Renal cortex interstitium (tissue), 11 donors: ENCODE results near the gene LGALS12. TPM values are rescaled to one million over a fixed set of nuclear protein-coding genes. Genes with fewer than 3 reads are reported as not detected.

Experiments
- DNase-seq, 11 donors: peaks; one replicate each; pipeline ENCODE4 v3.0.0-alpha.2; 2013; ENCODE audit warnings: low read depth in 9 of 11, low spot score in 4 of 11; ENCODE audit errors: extremely low read depth in 1 of 11
- polyA plus RNA-seq, 3 donors: library from polyadenylated mRNA; unstranded; fragments of 120-200 nt; gene quantifications; one replicate each; pipeline ENCODE4 v1.2.1, GENCODE V29; 2013; ENCODE audit not compliant: insufficient read length in 3 of 3

The LGALS12 gene
- polyA plus RNA-seq, 3 donors = 0.12 to 0.34 (median 0.17) TPM

DNA sequence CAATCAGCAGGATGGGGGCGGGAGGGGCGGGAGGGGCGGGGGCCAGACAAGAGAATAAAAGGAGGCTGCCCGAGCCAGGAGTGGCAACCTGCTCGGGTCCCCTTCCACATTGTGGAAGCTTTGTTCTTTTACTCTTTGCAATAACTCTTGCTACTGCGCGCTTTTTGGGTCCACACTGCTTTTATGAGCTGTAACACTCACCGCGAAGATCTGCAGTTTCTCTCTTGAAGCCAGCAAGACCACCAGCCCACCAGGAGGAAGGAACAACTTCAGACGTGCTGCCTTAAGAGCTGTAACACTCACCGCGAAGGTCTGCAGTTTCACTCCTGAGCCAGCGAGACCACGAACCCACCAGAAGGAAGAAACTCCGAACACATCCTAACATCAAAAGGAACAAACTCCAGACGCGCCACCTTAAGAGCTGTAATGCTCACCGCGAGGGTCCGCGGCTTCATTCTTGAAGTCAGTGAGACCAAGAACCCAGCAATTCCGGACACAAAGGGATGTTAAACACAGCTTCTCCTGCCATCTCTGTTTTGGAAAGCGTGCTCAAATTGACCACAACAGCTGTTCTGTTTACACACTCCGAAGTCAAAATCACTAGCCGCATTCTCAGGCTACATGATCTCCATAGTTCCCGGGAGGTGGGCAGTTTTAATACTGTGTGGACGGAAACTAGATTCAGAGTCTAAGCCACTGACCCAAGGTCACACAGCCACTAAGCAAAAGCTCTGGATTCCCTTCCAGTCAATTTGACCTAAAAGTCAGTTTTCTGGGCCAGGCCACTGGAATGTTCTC lies 45.4 kb downstream of the LGALS12 start:
- no peak for DNase-seq

- DNase-seq = no peak
These were observed 46.0 kb downstream of the LGALS12 start for GRCh38 chr11:63551889-63552266.

GRCh38 chr11:63552921-63553320 lies 47.0 kb downstream of the LGALS12 start:
- DNase-seq = no peak

- no peak for DNase-seq
These were observed 47.9 kb downstream of the LGALS12 start for GRCh38 chr11:63553759-63554158.

GRCh38 chr11:63554877-63555223 lies 49.0 kb downstream of the LGALS12 start:
- DNase-seq = no peak

- no peak for DNase-seq
These were observed 50.6 kb downstream of the LGALS12 start for GRCh38 chr11:63556404-63557013.

DNA sequence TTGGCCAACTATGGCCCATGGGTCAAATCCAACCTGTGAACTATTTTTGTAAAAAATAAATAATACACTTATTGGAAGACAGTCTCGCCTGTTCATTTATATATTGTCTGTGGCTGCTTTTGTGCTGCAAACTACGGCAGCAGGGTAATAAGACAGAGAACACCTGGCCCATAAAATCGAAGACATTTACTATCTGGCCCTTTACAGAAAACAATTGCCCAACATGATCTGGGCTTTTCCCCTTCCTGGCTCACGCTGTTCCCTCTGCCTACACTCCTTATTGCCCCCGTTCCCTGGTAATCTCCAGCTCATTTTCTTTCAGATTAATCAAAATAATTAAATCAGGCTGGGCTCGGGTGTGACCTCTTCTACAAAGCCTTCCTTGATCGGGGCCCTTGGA lies 51.7 kb downstream of the LGALS12 start:
- DNase-seq = no peak

DNA sequence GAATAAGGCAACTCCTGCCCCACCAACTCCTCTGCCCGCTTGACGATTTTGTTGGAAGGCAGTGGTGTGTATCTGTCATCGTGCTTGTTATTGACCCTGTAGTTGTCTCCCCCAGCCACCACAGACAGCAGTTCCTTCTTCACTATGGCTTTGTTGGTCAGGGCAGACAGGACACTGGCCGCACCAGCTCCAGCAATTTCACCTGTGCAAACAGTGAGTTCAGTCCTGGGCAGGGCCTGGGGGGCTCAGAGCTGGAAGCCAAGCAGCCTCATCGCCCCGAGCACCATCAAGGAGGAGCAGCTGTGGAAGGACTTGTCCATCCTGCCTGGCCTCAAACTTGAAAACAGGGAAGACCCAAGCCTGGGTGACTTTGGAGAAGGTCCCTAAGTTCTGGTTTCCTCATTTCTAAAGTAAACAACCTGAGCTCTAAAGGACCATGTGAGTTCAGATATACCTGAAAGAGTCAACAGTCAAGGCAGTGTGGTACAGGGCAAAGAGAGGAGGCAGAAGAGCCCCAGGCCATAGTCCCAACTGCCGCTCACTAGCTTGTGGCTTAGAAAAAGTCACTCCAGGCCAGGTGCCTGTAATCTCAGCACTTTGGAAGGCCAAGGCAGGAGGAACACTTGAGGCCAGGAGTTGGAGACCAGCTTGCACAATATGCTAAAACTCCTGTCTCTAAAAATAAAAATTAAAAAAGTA lies 52.7 kb downstream of the LGALS12 start:
- no peak for DNase-seq

- no peak for DNase-seq
These were observed 54.8 kb downstream of the LGALS12 start for GRCh38 chr11:63560506-63561180.

DNA sequence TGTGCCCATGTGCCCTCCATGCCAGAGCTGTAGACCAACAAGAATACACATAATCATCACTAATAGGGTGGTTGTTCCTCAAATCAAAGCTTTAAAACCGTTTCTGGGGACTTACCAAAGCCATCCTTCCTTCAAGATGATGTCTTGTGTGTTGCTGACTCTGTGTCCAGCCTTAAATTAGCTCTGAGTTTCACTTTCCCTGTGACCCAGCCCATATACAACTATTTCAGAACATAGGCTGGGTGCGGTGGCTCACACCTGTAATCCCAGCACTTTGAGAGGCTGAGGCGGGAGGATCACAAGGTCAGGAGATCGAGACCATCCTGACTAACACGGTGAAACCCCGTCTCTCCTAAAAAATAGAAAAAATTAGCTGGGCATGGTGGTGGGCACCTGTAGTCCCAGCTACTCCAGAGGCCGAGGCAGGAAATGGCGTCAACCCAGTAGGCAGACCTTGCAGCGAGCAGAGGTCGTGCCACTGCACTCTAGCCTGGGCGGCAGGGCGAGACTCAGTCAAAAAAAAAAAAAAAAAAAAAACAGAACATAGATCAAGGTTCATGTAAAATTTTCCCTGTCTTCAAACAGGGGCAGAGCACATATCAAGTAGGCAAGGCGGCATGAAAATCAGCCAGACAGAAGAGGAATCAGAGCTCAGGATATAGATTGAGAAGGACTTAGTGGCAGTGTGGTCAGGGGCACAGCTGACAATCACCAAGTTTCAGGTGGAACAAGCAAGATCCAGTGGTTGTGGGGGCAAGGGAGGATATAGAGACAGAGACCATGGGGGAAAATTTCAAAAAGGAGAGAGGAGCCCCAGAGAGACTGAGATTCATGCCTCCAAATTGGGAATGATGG lies 57.5 kb downstream of the LGALS12 start, which contains the start of gene PLAAT2:
Gene PLAAT2, minus strand, starts transcription at position 179 of the 855 bp plus-strand sequence. Its CDS starts 55 bp downstream, at position 124.
- no peak for DNase-seq

DNA sequence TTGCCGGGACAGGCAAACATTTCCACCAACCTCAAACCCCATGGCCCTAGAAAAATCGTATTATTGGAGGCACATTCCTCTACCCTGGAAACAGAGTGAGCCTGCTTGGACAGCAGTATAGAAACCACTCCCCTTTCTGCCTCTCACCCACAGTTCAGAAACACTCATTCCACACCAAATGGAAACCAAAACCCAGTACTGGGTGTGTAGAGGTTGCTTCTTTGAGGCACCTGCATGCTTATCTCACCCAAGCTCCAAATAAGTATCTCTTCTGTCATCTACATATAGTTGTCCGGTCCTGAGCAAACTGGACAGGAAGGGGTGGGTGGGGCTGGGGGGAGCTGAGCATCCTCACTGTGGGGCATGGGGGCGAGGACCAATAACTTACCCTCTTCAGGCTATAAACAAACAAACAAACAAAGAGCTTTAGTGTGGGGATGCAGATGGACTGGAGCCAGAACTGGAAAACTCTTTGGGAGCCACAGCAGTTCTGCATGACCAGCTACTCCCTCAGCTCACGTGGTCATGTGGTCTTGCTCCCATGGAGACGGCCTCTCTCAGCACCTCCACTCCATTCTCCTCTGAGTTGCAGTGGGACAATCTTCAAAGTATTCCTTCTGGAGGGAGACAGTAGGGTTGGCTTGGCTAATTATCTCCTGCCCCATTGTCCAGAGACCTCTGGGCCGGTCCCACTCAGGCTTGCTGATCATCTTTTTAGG lies 58.3 kb downstream of the LGALS12 start:
- peak in 6 of 11 donors; percentile 24 to 56 (median 42) for DNase-seq

- no peak for DNase-seq
These were observed 59.0 kb downstream of the LGALS12 start for GRCh38 chr11:63564784-63565350.

Other genes starting within 250 kb of the LGALS12 start
- not detected for gene SLC22A9, start 136.3 kb upstream of the LGALS12 start, polyA plus RNA-seq
- gene PLAAT5, start 14.9 kb upstream of the LGALS12 start, polyA plus RNA-seq = under 1 TPM; 0.64 to 0.73 (median 0.70) TPM
- 10 to 100 TPM in 1 of 3 donors, 1 to 10 TPM in 2; 7.1 to 13.2 (median 7.1) TPM for gene PLAAT4, start 30.7 kb downstream of the LGALS12 start, polyA plus RNA-seq
- under 1 TPM in 2 of 3 donors, not detected in 1; 0.37 to 0.68 TPM for gene PLAAT2, start 57.3 kb downstream of the LGALS12 start, polyA plus RNA-seq
- 10 to 100 TPM; 17.0 to 22.2 (median 19.5) TPM for gene PLAAT3, start 108.3 kb downstream of the LGALS12 start, polyA plus RNA-seq
- 10 to 100 TPM; 16.9 to 17.8 (median 17.5) TPM for gene ATL3, start 165.3 kb downstream of the LGALS12 start, polyA plus RNA-seq
- gene RTN3, start 175.4 kb downstream of the LGALS12 start, polyA plus RNA-seq = 100 to 1,000 TPM; 156 to 180 (median 173) TPM